GM10847 (cell line): ENCODE measurements around the gene SCAMP3.

ENCODE experiments used
- POLR2A ChIP-seq: IDR thresholded peaks from 2 replicates; pipeline ENCODE4 v1.6.1; 2011; ENCODE audit not compliant: insufficient read length; ENCODE audit errors: extremely low read depth

SCAMP3 gene

DNA sequence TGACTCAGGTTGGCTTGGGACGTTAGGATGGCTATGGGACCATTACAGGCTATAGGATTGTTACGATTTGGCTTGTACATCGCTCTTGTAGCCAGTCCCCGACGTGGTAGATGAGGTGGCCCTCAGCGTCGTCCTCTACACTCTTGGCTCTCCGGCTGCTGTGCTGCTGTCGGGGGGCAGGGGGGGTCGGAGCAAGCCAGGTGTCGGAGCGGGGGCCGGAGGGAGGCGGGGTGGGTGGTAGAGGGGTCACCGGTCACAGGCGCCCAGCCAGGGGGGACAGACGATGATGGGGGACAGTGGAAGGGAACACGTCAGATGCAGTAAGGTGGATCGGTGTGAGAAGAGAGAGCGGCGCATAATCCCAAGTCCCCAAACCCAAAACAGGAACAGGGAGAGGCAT, 6.5 kb upstream of the SCAMP3 start:
- TF ChIP-seq POLR2A: no peak

DNA sequence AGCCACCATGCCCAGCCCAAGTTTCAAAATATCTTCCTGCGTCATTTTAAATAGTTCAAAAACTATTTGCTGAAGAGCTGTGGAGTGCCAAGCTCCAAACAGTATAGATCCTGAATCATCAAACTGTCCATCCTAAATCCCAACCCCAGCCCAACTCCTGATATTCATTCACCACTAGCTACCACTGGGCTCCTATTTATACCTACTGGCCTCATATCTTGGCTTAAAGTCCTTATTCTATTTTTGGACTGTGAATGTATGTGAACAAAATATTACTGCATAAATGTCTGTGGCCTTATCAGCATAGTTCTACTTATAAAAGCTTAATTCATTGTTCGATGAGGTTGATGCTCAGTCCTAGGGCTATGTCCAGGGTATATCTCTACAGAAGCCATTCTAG, 5.2 kb upstream of the SCAMP3 start:
- TF ChIP-seq POLR2A: no peak

DNA sequence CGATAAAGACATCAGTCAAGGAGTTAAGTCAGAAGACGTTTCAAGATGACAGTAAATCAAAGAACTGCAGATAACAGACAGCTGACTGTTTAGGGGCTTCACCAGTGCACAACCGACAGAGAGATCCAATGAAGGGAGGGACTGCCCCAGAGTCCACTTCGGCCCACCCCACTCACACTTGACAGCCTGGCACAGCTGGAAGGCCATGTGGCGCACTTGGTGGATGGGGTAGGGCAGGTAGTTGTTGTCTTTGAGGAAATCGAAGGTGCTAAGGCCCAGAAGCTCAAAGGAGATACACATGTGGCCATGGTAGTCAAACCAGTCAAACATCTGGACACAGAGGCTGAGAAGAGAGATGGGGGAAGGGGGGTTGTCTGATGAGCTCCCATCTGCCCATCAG, 4.4 kb upstream of the SCAMP3 start:
- TF ChIP-seq POLR2A: no peak

DNA sequence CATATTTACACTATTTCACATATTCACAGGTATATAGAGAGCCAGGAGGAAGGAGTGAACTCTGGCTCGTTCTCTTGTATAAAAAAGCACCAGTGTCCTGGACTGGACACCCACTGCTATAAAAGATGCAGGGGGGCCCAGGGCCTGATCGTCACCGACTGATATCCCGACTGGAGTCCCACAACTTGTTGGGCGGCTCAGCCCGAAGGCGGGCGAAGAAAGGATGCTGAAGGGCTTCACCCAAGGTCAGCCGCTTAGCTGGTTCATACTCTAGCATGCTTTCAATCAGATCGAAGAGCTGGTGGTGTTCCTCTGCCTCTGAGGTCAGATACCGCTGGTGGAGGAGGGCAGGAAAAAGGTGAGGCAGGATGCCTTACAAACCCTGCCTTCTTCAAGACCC, 907 bp upstream of the SCAMP3 start:
- TF ChIP-seq POLR2A: no peak

DNA sequence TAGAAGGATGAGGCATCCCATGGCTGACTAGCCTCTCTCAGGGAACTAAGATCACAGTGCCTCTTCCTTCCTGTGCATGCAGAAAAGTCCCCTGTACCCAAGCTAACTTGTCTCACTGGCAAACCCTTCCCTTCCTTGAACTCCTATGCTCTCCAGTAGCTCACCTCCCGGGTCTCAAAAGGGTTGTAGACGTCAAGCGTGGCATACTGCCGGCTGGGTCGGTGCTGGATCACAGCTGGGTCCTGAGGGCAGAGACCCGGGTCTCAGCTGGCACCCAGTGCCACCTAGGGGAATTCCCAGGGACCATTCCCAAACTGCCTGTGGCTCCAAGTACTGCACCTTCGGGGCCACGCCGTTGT, 688 bp downstream of the SCAMP3 start:
- TF ChIP-seq POLR2A: no peak

DNA sequence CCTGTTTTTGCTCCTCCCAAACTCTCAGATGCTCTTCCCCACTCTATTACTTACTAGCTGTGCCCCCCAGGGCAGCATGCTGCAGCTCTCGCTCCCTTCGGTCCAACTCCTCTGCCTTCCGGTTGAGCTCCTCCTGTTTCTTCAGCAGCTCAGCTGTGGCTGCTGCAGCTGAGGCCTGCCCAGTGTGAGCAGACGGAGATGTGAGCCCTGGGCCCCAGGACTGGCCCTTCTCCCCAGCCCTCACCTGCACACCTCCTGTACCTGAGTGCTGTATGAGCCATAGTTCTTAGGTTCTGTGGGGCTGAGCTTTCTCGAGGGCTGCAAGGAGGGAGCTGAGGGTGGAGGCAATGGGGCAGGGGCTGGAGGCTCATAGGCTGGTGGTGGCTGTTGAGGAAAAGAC, 1.9 kb downstream of the SCAMP3 start:
- TF ChIP-seq POLR2A: no peak

DNA sequence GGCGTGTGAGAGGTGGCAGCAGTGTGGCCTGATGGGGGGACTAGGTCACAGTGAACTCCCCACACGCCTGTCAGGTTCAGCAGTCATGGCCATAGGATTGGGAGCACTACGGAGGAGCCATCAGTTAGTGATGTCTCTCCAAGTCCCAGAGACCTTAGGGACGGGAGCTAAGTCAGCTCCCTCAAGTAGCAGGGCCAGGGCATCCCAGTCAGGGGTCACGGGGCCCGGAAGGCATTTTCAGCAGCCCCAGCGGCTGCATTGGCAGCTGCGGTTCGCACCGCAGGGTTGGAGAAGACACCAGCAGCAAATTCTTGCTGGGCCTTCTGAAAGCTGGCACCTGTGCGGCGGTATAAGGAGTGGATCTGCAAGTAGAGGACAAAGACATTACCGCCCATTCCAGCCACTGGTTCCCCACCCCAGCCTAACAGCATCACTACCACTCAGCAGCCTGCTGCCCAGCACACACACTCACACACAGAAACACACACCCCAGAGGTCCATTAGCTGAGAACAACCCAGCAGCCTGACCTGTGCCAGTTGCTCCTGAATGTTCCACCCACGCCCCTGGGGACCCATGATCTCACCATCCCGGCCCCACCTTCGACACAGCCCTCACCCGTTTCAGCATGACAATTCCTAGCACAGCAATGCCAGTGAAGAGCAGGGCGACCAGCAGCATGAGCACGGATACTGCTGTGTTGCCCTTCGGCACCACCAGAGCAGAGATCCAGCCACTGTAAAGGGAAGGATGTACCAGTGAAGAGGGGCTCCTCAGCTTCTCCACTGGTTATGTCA, 5.9 kb downstream of the SCAMP3 start:
- no peak for TF ChIP-seq POLR2A

DNA sequence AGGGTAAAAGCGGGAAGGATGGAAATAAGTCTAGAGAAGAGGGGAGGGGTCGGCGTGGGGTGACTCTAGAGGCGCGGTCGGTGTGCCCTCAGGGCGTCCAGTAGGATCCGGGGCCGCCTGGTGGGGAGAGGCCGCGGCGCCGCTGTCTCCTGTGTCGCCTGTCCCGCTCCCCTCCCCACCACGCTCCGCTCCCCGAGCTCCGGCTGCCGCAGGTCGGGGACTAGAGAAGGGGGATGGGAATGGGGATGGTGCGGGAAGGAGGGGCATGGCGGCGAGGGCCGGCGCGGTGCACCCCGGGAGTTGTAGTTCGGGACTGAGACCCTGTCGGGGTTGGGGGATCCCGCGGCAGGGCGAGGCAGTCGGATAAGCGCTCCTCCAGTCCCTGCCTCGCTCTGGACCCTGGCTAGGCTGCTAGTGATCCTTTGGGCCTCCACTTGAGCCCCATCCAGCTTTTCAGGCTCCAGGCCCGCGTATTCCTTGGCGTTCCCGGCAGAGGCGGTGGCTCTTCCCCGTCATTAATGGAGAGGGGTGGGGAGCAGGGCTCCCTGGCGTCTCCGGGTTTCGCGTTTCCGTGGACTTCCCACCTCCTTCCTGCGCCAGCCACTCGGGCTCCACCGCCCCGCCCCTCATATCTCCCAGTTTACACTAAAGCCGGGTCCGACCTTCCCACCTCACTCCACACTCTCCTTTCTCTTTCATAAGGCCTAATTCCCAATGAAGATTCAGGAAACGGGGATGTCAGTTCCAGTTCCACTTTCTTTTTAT, 6.7 kb downstream of the SCAMP3 start, which contains the start of gene ENTREP3:
Gene ENTREP3, minus strand, starts transcription at position 241 of the 765 bp plus-strand sequence. CDS start 606 bp downstream, outside the sequence.
- TF ChIP-seq POLR2A: peak; percentile 55

DNA sequence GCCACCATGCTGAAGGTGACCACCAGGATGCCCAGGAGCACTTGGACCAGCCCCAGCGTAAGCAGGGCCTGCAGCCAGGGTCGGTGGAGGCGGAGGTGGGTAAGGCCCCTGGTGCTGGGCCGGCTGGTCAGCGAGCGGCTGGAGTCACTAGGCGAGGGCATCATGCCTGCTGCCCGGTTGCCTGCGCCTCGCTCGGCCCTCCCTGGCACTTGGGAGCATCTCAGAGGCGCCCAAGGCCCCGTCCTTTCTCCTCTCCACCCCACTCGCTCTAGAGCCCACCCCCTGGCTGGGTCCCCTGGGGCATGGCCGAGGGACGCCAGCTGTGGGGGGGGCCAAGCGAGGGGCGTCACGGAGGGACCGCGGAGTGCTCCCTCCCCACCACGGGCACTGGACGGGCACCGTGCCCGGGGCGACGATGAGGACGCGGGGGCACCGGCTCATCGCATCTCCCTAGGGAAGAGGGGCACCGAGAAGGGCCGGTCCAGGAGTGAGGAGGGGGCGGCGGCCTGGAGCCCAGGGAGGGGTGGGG, 7.4 kb downstream of the SCAMP3 start:
- TF ChIP-seq POLR2A: no peak

DNA sequence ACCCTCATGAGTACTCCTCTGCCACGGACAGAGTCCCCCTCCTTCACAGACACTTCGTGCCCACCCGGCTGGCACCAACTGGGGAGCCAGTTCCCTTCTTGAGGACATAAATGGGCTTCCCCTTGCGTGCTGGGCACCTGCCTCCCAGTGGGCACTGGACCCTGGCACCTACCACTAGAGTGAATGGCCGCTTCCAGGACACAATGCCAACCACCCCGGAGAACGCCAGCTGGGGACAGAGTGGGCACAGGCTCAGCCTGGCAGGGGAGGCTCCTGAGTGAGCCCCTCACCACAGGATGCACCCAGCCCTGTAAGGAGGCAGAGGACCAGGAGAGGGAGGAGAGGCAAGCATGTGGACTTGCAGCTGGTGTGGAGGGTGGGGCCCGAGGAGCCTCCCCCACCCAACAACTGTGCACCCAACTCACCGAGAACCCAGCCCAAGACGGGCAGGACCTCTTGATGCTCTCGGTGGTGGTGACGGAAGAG, 7.9 kb downstream of the SCAMP3 start:
- TF ChIP-seq POLR2A: no peak

DNA sequence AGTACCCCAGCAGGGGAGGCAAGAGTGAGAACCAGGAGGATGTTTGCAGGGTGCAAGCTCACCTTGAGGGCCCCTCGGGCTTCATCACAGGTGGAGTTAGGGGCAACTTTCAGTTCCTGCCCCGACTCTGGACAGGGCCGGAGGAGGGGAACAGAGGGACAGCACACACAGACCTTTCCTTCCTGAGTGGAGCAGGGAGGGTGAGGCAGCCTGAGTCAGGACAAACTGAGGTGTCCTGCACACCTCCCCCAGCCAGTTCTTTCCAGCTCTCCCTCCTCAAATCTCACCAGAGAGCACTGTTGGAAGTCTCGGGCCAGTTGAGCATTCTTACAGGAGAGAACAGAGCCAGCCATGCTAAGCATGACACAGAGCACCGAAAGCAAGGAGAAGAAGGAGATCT, 8.4 kb downstream of the SCAMP3 start:
- TF ChIP-seq POLR2A: no peak

DNA sequence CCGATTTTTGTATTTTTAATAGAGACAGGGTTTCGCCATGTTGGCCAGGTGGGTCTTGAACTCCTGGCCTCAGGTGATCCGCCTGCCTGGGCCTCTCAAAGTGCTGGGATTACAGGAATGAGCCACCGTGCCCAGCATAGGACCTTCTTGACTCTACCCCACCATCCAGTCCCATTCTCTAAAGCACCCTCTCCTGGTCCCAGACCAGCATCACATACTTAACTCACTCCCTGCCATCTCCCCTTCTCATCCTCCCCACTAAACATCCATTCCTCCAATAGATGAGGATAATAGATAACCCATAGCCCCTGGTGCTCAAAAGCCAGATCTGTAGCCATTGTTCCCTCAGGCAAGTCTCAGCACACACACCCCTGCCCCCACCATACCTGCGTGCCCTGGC, 9.0 kb downstream of the SCAMP3 start:
- TF ChIP-seq POLR2A: no peak

DNA sequence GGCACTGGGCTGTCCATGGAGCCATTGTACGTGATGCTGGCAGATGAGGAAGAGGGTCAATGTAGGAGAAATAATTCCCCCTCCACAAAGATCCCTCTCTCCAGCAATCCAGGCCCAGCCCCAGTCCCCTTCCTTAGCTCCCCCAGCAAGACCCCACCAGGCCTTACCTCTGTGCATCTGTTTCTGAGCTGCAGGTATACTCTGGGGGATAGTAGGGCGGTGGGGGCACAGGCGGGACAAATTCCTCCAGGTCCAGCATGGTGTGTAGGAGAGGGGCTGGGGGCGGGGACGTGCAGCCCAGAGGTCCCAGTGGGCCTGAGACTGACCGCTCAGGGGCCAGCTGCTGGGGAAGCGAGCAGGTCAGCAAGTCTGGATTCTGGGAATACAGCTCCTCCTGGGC, 10.6 kb downstream of the SCAMP3 start:
- TF ChIP-seq POLR2A: no peak

DNA sequence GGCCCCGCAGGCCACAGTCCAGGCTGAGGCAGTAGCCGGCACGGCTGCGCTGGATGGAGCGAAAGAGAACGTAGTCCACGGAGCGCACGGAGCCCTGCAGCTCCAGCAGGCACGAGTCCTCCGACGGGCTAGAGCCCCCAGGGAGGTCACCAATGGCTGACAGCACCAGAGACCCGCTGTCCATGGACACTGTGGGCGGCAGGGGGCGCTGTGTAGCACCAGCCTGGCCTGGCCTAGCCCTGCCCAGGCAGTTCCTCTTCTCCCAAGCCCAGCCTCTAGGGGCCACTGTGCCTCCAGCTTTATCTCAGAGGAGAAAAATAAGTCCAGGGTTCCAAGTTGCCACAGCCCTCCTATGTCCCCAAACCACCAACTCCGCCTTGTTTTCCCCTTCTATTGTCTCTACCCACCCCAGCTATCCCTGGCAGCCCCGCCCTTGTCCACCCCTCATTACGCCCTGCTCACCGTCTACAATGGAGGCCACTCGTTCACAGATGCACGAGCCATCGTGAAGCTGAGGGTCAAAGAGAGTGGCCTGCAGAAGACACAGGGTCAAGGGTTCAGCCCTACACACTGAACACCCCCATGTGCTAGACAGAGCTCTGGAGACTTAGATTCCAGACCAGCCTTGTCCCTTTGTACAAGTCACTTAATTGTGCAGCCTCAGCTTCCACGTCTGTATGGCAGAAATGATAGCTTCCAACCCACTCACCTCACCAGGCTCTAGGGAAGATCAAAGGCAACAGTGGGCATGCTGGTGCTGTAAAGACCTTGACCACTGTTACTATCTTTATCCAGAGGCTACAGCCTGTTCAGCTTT, 11.3 kb downstream of the SCAMP3 start:
- TF ChIP-seq POLR2A: peak; percentile 16

DNA sequence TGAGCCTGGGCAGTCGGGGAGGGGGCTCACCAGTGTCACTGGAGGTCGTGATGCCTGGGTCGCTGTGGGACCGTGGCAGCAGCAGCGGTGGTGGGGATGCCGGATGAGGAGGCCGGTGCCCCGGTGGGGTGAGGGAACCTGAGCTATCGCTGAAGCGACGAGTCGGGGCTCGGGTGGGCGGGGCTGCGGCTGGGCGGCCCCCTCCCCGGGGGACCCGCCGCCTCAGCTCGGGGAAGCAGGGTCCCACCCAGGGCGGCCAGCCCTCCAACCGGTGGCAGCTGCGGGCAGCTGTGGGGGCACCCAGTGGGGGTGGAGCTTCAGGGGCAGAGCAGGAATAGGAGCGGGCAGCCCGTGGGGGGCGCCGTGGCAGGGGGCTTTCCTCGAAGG, 11.9 kb downstream of the SCAMP3 start:
- TF ChIP-seq POLR2A: no peak

DNA sequence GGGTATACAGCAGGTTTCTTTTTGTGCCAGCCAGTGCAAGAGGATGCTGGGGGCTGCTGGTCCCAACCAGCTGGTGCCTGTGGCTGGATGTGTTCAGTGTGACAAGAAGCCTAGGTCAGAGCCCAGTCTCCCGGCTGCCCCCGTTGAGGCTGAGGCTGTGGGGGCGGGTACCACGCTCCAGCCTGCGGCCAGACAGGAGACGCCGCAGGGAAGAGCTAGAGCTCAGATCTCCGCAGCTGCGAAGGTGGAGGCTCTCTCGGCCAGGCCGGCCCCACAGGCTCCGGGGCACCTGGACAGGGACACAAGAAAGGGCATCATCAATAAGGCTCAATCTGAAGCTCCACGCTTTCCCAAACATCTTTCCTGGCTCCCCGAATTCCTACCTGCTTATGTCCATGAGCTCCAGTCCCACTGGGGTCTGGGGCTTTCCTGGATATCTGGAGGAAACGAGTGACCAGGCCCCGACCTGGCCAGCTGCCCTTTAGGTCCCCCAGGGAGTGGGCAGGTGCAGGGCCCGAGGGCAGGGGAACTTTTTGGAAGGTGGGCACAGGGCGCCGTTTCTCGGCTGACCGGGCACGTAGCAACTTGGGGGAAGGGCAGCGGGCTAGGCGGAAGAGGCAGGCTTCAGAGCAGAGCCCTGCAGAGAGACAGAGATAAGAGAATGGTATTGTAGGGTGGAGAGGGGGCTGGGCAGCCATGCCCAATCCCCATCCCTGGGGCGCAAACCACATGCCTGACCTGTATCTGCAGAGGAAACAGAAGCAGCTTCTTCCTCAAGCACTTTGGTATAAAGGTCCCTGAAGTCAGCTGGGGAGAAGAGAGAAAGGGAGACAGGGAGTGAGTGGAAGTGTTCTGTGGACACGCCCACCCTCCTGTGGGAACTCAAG, 14.2 kb downstream of the SCAMP3 start:
- no peak for TF ChIP-seq POLR2A
